ENCODE measurements around the gene ZSCAN18.
"Not testable (repeated sequence)": the region's sequence is repeated elsewhere in the genome, so short reads cannot be mapped to it uniquely, and the experiment has no call there.

ZSCAN18 gene

GRCh38 chr19:58097781-58098681 is at the start of gene ZSCAN18:
Gene ZSCAN18 (minus strand): TSS chr19:58098231. CDS start chr19:58090267, 7,964 bp downstream.
- peak within 1 kb of the TSS; percentile 90 for H3K27ac ChIP-seq (ENCODE audit: low read depth, low read length)
- H3K9ac ChIP-seq (ENCODE audit: low read length): peak within 1 kb of the TSS; percentile 92
- peaks cover 4% of the 10 kb centered on the region; the same call in 1 of the 2 replicates for H3K4me1 ChIP-seq (ENCODE audit: control insufficient read depth, insufficient read depth, low read length)
- H3K27me3 ChIP-seq (ENCODE audit: control insufficient read depth, insufficient read depth, low read length): no peaks in the 10 kb centered on the region
- peak within 1 kb of the TSS; percentile 92 for H3K4me3 ChIP-seq (ENCODE audit: low read depth, low read length)
- peaks cover 62% of the 10 kb centered on the region for H3K9me3 ChIP-seq (ENCODE audit: control insufficient read depth, insufficient read depth, low read depth, low read length)
- H3K36me3 ChIP-seq (ENCODE audit: control insufficient read depth, insufficient read depth, low read length): no peaks in the 10 kb centered on the region

- H3K27me3 ChIP-seq (ENCODE audit: control insufficient read depth, insufficient read depth, low read length); H3K4me1 ChIP-seq (ENCODE audit: control insufficient read depth, insufficient read depth, low read length): not testable (repeated sequence)
- peaks cover 43% of the 10 kb centered on the region for H3K9me3 ChIP-seq (ENCODE audit: control insufficient read depth, insufficient read depth, low read depth, low read length)
Observed at GRCh38 chr19:58147475-58147874, 49.4 kb upstream of the ZSCAN18 start.

GRCh38 chr19:58145849-58146248 is 47.8 kb upstream of the ZSCAN18 start:
- Histone ChIP-seq H3K27me3 (ENCODE audit: control insufficient read depth, insufficient read depth, low read length) (no peaks in the 10 kb centered on the region), H3K4me1 (ENCODE audit: control insufficient read depth, insufficient read depth, low read length) (no peaks in the 10 kb centered on the region), H3K9me3 (ENCODE audit: control insufficient read depth, insufficient read depth, low read depth, low read length) (peaks cover 54% of the 10 kb centered on the region), H3K4me3 (ENCODE audit: low read depth, low read length) (no peak overlapping the region), H3K36me3 (ENCODE audit: control insufficient read depth, insufficient read depth, low read length) (peaks cover 11% of the 10 kb centered on the region), H3K27ac (ENCODE audit: low read depth, low read length) (no peak overlapping the region), H3K9ac (ENCODE audit: low read length) (no peak overlapping the region)

More at GRCh38 chr19:58147475-58147874, 49.4 kb upstream of the ZSCAN18 start:
- H3K4me3 ChIP-seq (ENCODE audit: low read depth, low read length); H3K9ac ChIP-seq (ENCODE audit: low read length); H3K27ac ChIP-seq (ENCODE audit: low read depth, low read length); H3K36me3 ChIP-seq (ENCODE audit: control insufficient read depth, insufficient read depth, low read length): not testable (repeated sequence)

GRCh38 chr19:58134244-58134643 is 36.2 kb upstream of the ZSCAN18 start:
- no peak overlapping the region for H3K4me3 ChIP-seq (ENCODE audit: low read depth, low read length)
- H3K9ac ChIP-seq (ENCODE audit: low read length): no peak overlapping the region
- H3K27me3 ChIP-seq (ENCODE audit: control insufficient read depth, insufficient read depth, low read length): no peaks in the 10 kb centered on the region
- no peak overlapping the region for H3K27ac ChIP-seq (ENCODE audit: low read depth, low read length)
- H3K9me3 ChIP-seq (ENCODE audit: control insufficient read depth, insufficient read depth, low read depth, low read length): peaks cover 75% of the 10 kb centered on the region
- no peaks in the 10 kb centered on the region for H3K4me1 ChIP-seq (ENCODE audit: control insufficient read depth, insufficient read depth, low read length)
- peaks cover 44% of the 10 kb centered on the region for H3K36me3 ChIP-seq (ENCODE audit: control insufficient read depth, insufficient read depth, low read length)

GRCh38 chr19:58129284-58129683 is 31.3 kb upstream of the ZSCAN18 start:
- Histone ChIP-seq H3K9me3 (ENCODE audit: control insufficient read depth, insufficient read depth, low read depth, low read length) (peaks cover 92% of the 10 kb centered on the region), H3K4me3 (ENCODE audit: low read depth, low read length) (0 out of 2 replicates have a peak overlapping the region, but pooled peaks have one; percentile 15), H3K27ac (ENCODE audit: low read depth, low read length) (no peak overlapping the region), H3K9ac (ENCODE audit: low read length) (no peak overlapping the region), H3K36me3 (ENCODE audit: control insufficient read depth, insufficient read depth, low read length) (peaks cover 51% of the 10 kb centered on the region), H3K27me3 (ENCODE audit: control insufficient read depth, insufficient read depth, low read length) (no peaks in the 10 kb centered on the region), H3K4me1 (ENCODE audit: control insufficient read depth, insufficient read depth, low read length) (no peaks in the 10 kb centered on the region)

GRCh38 chr19:58128041-58128685 is 30.1 kb upstream of the ZSCAN18 start:
- H3K9me3 ChIP-seq (ENCODE audit: control insufficient read depth, insufficient read depth, low read depth, low read length): peaks cover 92% of the 10 kb centered on the region
- H3K27ac ChIP-seq (ENCODE audit: low read depth, low read length): no peak overlapping the region
- H3K9ac ChIP-seq (ENCODE audit: low read length): no peak overlapping the region
- H3K36me3 ChIP-seq (ENCODE audit: control insufficient read depth, insufficient read depth, low read length): peaks cover 42% of the 10 kb centered on the region
- no peaks in the 10 kb centered on the region for H3K27me3 ChIP-seq (ENCODE audit: control insufficient read depth, insufficient read depth, low read length)
- no peaks in the 10 kb centered on the region for H3K4me1 ChIP-seq (ENCODE audit: control insufficient read depth, insufficient read depth, low read length)
- peak overlapping the region; percentile 26; the same call in 1 of the 2 replicates for H3K4me3 ChIP-seq (ENCODE audit: low read depth, low read length)

GRCh38 chr19:58123354-58123753 is 25.3 kb upstream of the ZSCAN18 start:
- no peaks in the 10 kb centered on the region for H3K4me1 ChIP-seq (ENCODE audit: control insufficient read depth, insufficient read depth, low read length)
- peaks cover 93% of the 10 kb centered on the region for H3K9me3 ChIP-seq (ENCODE audit: control insufficient read depth, insufficient read depth, low read depth, low read length)
- no peak overlapping the region for H3K9ac ChIP-seq (ENCODE audit: low read length)
- H3K4me3 ChIP-seq (ENCODE audit: low read depth, low read length): no peak overlapping the region; the same call in 1 of the 2 replicates
- no peak overlapping the region for H3K27ac ChIP-seq (ENCODE audit: low read depth, low read length)
- no peaks in the 10 kb centered on the region for H3K27me3 ChIP-seq (ENCODE audit: control insufficient read depth, insufficient read depth, low read length)
- peaks cover 14% of the 10 kb centered on the region for H3K36me3 ChIP-seq (ENCODE audit: control insufficient read depth, insufficient read depth, low read length)

- H3K27ac ChIP-seq (ENCODE audit: low read depth, low read length): no peak overlapping the region
- H3K27me3 ChIP-seq (ENCODE audit: control insufficient read depth, insufficient read depth, low read length): no peaks in the 10 kb centered on the region
- H3K4me3 ChIP-seq (ENCODE audit: low read depth, low read length): no peak overlapping the region; the same call in 1 of the 2 replicates
- H3K9me3 ChIP-seq (ENCODE audit: control insufficient read depth, insufficient read depth, low read depth, low read length): peaks cover 85% of the 10 kb centered on the region
- H3K4me1 ChIP-seq (ENCODE audit: control insufficient read depth, insufficient read depth, low read length): no peaks in the 10 kb centered on the region
- no peak overlapping the region for H3K9ac ChIP-seq (ENCODE audit: low read length)
- no peaks in the 10 kb centered on the region for H3K36me3 ChIP-seq (ENCODE audit: control insufficient read depth, insufficient read depth, low read length)
Observed at GRCh38 chr19:58118979-58119733, 21.1 kb upstream of the ZSCAN18 start.

GRCh38 chr19:58117841-58118575 is 20.0 kb upstream of the ZSCAN18 start:
- H3K27ac ChIP-seq (ENCODE audit: low read depth, low read length): no peak overlapping the region
- H3K36me3 ChIP-seq (ENCODE audit: control insufficient read depth, insufficient read depth, low read length): no peaks in the 10 kb centered on the region
- no peak overlapping the region for H3K9ac ChIP-seq (ENCODE audit: low read length)
- H3K4me3 ChIP-seq (ENCODE audit: low read depth, low read length): no peak overlapping the region
- H3K9me3 ChIP-seq (ENCODE audit: control insufficient read depth, insufficient read depth, low read depth, low read length): peaks cover 83% of the 10 kb centered on the region
- H3K27me3 ChIP-seq (ENCODE audit: control insufficient read depth, insufficient read depth, low read length): no peaks in the 10 kb centered on the region
- no peaks in the 10 kb centered on the region for H3K4me1 ChIP-seq (ENCODE audit: control insufficient read depth, insufficient read depth, low read length)

- Histone ChIP-seq H3K4me3 (ENCODE audit: low read depth, low read length) (no peak overlapping the region; the same call in 1 of the 2 replicates), H3K9ac (ENCODE audit: low read length) (no peak overlapping the region)
Observed at GRCh38 chr19:58108546-58108817, 10.5 kb upstream of the ZSCAN18 start.

More at GRCh38 chr19:58108546-58108817, 10.5 kb upstream of the ZSCAN18 start:
- no peaks in the 10 kb centered on the region for H3K4me1 ChIP-seq (ENCODE audit: control insufficient read depth, insufficient read depth, low read length)
- H3K27me3 ChIP-seq (ENCODE audit: control insufficient read depth, insufficient read depth, low read length): no peaks in the 10 kb centered on the region
- H3K9me3 ChIP-seq (ENCODE audit: control insufficient read depth, insufficient read depth, low read depth, low read length): peaks cover 75% of the 10 kb centered on the region
- H3K27ac ChIP-seq (ENCODE audit: low read depth, low read length): no peak overlapping the region
- no peaks in the 10 kb centered on the region for H3K36me3 ChIP-seq (ENCODE audit: control insufficient read depth, insufficient read depth, low read length)
